GM23338 (cell line): ENCODE measurements around the gene GAS6. TPM values are rescaled to one million over a fixed set of nuclear protein-coding genes. Genes with fewer than 3 reads are reported as not detected.

ENCODE experiments used
- ATAC-seq: fragments of 200-7000 bp; cut with Tn5 transposase; 3 replicates; pipeline ENCODE4 v1.9.1; 2020
- DNase-seq: peaks from one replicate; pipeline ENCODE4 v3.0.0-alpha.2; 2015; ENCODE audit warnings: low spot score
- H2AFZ ChIP-seq: fragments of 200-600 bp; sonication (generic); 2 replicates; pipeline ENCODE4 v1.8.0; 2016; ENCODE audit warnings: antibody characterized with exemption, mild to moderate bottlenecking, moderate library complexity
- H3F3A ChIP-seq: fragments of 200-600 bp; sonication (generic); replicated peaks from 2 replicates; pipeline ENCODE4 v1.8.0; 2017; ENCODE audit warnings: antibody characterized with exemption, mixed run types, low read depth
- H3K27ac ChIP-seq: fragments of 200-600 bp; sonication (generic); 2 replicates; pipeline ENCODE4 v1.6.1; 2016; ENCODE audit warnings: low read depth
- H3K27me3 ChIP-seq: fragments of 200-600 bp; sonication (generic); 2 replicates; pipeline ENCODE4 v1.8.0; 2016; ENCODE audit warnings: mild to moderate bottlenecking, mixed run types, moderate library complexity; ENCODE audit not compliant: insufficient read depth
- H3K36me3 ChIP-seq: fragments of 200-600 bp; sonication (generic); 2 replicates; pipeline ENCODE4 v1.8.0; 2016; ENCODE audit warnings: mild to moderate bottlenecking; ENCODE audit not compliant: insufficient read depth
- H3K4me1 ChIP-seq: fragments of 200-600 bp; sonication (generic); 2 replicates; pipeline ENCODE4 v1.8.0; 2016; ENCODE audit warnings: mild to moderate bottlenecking, moderate library complexity; ENCODE audit not compliant: insufficient read depth
- H3K4me2 ChIP-seq: fragments of 200-600 bp; sonication (generic); 2 replicates; pipeline ENCODE4 v1.7.1; 2017; ENCODE audit warnings: mixed run types
- H3K4me3 ChIP-seq: fragments of 200-600 bp; sonication (generic); 2 replicates; pipeline ENCODE4 v1.6.1; 2016; ENCODE audit warnings: mixed run types
- H3K79me2 ChIP-seq: fragments of 200-600 bp; sonication (generic); replicated peaks from 2 replicates; pipeline ENCODE4 v1.8.0; 2017; ENCODE audit warnings: mild to moderate bottlenecking; ENCODE audit not compliant: insufficient read depth
- H3K9me2 ChIP-seq: fragments of 200-600 bp; sonication (generic); 2 replicates; pipeline ENCODE4 v1.8.0; 2017; ENCODE audit not compliant: insufficient read depth
- H4K20me1 ChIP-seq: fragments of 200-600 bp; sonication (generic); replicated peaks from 2 replicates; pipeline ENCODE4 v1.8.0; 2017; ENCODE audit warnings: mild to moderate bottlenecking; ENCODE audit not compliant: insufficient read depth
- H3K27ac Mint-ChIP-seq: 2 replicates; pipeline ENCODE4 v1.8.0; 2020; ENCODE audit warnings: inconsistent platforms, mild to moderate bottlenecking, moderate library complexity, mixed read lengths
- H3K27me3 Mint-ChIP-seq: 3 replicates; pipeline ENCODE4 v1.8.0; 2022; ENCODE audit warnings: low read depth, mild to moderate bottlenecking, moderate library complexity, mixed read lengths, inconsistent platforms; ENCODE audit not compliant: insufficient read depth, poor library complexity
- H3K36me3 Mint-ChIP-seq: 3 replicates; pipeline ENCODE4 v1.8.0; 2021; ENCODE audit warnings: low read depth, mild to moderate bottlenecking, inconsistent platforms, moderate library complexity, mixed read lengths
- H3K4me1 Mint-ChIP-seq: 3 replicates; pipeline ENCODE4 v1.8.0; 2020; ENCODE audit warnings: mild to moderate bottlenecking, inconsistent platforms, mixed read lengths
- H3K4me3 Mint-ChIP-seq: 3 replicates; pipeline ENCODE4 v1.8.0; 2021; ENCODE audit warnings: moderate library complexity, mild to moderate bottlenecking, inconsistent platforms, mixed read lengths
- H3K9me3 Mint-ChIP-seq: 3 replicates; pipeline ENCODE4 v1.8.0; 2020; ENCODE audit warnings: moderate library complexity, mild to moderate bottlenecking, inconsistent platforms, mixed read lengths
- CREB1 ChIP-seq: fragments of 250-450 bp; sonication (Bioruptor Pico); IDR thresholded peaks from 2 replicates; pipeline ENCODE4 v1.5.0; 2020; ENCODE audit warnings: low read depth, mild to moderate bottlenecking, moderate library complexity
- EZH2 ChIP-seq: fragments of 200-600 bp; sonication (generic); IDR thresholded peaks from one replicate; pipeline ENCODE4 v1.8.0; 2017; ENCODE audit warnings: antibody characterized with exemption, mild to moderate bottlenecking, low read depth; ENCODE audit not compliant: unreplicated experiment
- EZH2phosphoT487 ChIP-seq: fragments of 200-600 bp; sonication (generic); IDR thresholded peaks from one replicate; pipeline ENCODE4 v1.8.1; 2018; ENCODE audit warnings: antibody characterized with exemption; ENCODE audit not compliant: unreplicated experiment
- JUNB ChIP-seq: IDR thresholded peaks from one replicate; pipeline ENCODE4 v1.6.1; 2016; ENCODE audit warnings: antibody characterized with exemption; ENCODE audit not compliant: unreplicated experiment
- NANOG ChIP-seq: IDR thresholded peaks from 2 replicates; pipeline ENCODE4 v1.6.1; 2016; ENCODE audit warnings: antibody characterized with exemption, borderline replicate concordance
- POLR2AphosphoS5 ChIP-seq: IDR thresholded peaks from 2 replicates; pipeline ENCODE4 v1.6.1; 2016; ENCODE audit warnings: antibody characterized with exemption, low read depth
- STAT1 ChIP-seq: IDR thresholded peaks from one replicate; pipeline ENCODE4 v1.6.1; 2016; ENCODE audit warnings: antibody characterized with exemption; ENCODE audit not compliant: unreplicated experiment
- ZNF114 ChIP-seq: fragments of 250-450 bp; sonication (Bioruptor Pico); IDR thresholded peaks from 2 replicates; pipeline ENCODE4 v1.5.0; 2020; ENCODE audit warnings: mild to moderate bottlenecking, moderate library complexity
- ZNF331 ChIP-seq: fragments of 250-450 bp; sonication (Bioruptor Pico); IDR thresholded peaks from 2 replicates; pipeline ENCODE4 v1.5.0; 2020; ENCODE audit warnings: low read depth, mild to moderate bottlenecking, moderate library complexity
- polyA plus RNA-seq: library from polyadenylated mRNA; unstranded; fragments of >200 nt; fragmentation: Nextera tagmentation; extraction: Ambion mirVana; gene quantifications from 2 replicates; pipeline ENCODE4 v1.2.1, GENCODE V29; 2016
- total RNA-seq: library from RNA; depleted of rRNA; stranded (reverse); fragments of >200 nt; shearing (Covaris generic); gene quantifications from 2 replicates; pipeline ENCODE4 v1.2.3, GENCODE V29; 2014
- TF ChIP-seq, protein P1 (sequence below): fragments of 250-450 bp; sonication (Bioruptor Pico); IDR thresholded peaks from 2 replicates; pipeline ENCODE4 v1.5.0; 2020; ENCODE audit warnings: mild to moderate bottlenecking, moderate library complexity
- TF ChIP-seq, protein P2 (sequence below): IDR thresholded peaks from one replicate; pipeline ENCODE4 v1.6.1; 2018; ENCODE audit warnings: antibody characterized with exemption; ENCODE audit not compliant: unreplicated experiment
- TF ChIP-seq, protein P3 (sequence below), 2 experiments: fragments of 200-600 bp in 1 of 2; sonication (generic) in 1 of 2; conservative IDR thresholded peaks; 2 replicates each; pipeline versions ENCODE4 v1.5.1 to v1.6.1; 2016 to 2017; ENCODE audit warnings: antibody characterized with exemption in 2 of 2, low read depth in 2 of 2, mild to moderate bottlenecking in 2 of 2, moderate library complexity in 1 of 2
- TF ChIP-seq, protein P4 (sequence below): IDR thresholded peaks from 2 replicates; pipeline ENCODE4 v1.6.1; 2016; ENCODE audit warnings: antibody characterized with exemption

Gene GAS6
- total and polyA plus RNA-seq, 2 experiments from 2014 or later = 7.9 to 21.2 TPM

DNA sequence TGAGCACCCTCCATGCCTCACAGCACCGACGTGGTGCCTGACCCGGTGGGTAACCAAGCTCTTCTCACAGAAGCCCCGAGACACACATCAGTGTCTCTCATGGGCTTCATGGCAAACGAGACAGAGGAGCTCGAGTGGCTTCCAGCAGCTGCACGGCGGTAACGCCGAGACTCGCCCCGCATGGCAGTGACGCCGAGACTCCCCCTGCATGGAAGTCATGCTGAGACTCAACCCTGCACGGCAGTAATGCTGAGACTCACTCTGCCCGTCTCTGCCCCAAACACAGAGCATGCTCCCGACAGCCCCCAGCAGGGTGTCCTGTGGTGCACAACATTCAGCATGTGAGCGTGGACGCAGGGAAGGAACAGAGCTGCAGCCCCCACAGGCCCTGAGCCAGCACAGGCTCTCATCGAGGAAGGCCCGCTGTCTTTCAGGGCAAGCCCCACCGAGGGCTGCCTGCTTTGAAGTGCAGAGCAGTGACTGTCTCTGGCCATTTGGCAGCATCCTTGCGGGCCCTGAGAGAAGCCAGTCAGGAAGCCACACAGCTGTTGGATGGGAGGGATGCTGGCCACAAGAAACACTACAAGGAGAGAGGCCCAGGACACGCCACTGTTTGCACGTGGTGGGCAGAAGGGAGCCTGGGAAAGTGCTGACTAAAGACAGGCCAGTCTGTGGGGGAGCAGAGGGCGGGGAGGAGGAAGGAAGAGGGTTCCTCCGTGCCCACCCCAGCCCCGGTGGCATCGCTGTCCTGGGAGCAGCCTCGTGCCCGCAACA, 9.5 kb downstream of the GAS6 start:
- DNase-seq = no peak
- Histone ChIP-seq H2AFZ (no peak overlapping the region), H3K4me2 (no peak overlapping the region)

More for the DNA sequence above, 9.5 kb downstream of the GAS6 start:
- Histone ChIP-seq H3K36me3 (no peaks in the 10 kb centered on the region), H3K79me2 (peaks cover 24% of the 10 kb centered on the region; the same call in 1 of the 2 replicates), H3F3A (peaks cover 15% of the 10 kb centered on the region), H3K9me2 (no peaks in the 10 kb centered on the region; the same call in 1 of the 2 replicates), H3K27ac (no peak overlapping the region), H3K27me3 (no peaks in the 10 kb centered on the region), H4K20me1 (no peaks in the 10 kb centered on the region), H3K4me1 (peaks cover 3% of the 10 kb centered on the region; the same call in 1 of the 2 replicates), H3K4me3 (no peak overlapping the region)
- no peak for TF ChIP-seq EZH2
- TF ChIP-seq, protein P1, sequence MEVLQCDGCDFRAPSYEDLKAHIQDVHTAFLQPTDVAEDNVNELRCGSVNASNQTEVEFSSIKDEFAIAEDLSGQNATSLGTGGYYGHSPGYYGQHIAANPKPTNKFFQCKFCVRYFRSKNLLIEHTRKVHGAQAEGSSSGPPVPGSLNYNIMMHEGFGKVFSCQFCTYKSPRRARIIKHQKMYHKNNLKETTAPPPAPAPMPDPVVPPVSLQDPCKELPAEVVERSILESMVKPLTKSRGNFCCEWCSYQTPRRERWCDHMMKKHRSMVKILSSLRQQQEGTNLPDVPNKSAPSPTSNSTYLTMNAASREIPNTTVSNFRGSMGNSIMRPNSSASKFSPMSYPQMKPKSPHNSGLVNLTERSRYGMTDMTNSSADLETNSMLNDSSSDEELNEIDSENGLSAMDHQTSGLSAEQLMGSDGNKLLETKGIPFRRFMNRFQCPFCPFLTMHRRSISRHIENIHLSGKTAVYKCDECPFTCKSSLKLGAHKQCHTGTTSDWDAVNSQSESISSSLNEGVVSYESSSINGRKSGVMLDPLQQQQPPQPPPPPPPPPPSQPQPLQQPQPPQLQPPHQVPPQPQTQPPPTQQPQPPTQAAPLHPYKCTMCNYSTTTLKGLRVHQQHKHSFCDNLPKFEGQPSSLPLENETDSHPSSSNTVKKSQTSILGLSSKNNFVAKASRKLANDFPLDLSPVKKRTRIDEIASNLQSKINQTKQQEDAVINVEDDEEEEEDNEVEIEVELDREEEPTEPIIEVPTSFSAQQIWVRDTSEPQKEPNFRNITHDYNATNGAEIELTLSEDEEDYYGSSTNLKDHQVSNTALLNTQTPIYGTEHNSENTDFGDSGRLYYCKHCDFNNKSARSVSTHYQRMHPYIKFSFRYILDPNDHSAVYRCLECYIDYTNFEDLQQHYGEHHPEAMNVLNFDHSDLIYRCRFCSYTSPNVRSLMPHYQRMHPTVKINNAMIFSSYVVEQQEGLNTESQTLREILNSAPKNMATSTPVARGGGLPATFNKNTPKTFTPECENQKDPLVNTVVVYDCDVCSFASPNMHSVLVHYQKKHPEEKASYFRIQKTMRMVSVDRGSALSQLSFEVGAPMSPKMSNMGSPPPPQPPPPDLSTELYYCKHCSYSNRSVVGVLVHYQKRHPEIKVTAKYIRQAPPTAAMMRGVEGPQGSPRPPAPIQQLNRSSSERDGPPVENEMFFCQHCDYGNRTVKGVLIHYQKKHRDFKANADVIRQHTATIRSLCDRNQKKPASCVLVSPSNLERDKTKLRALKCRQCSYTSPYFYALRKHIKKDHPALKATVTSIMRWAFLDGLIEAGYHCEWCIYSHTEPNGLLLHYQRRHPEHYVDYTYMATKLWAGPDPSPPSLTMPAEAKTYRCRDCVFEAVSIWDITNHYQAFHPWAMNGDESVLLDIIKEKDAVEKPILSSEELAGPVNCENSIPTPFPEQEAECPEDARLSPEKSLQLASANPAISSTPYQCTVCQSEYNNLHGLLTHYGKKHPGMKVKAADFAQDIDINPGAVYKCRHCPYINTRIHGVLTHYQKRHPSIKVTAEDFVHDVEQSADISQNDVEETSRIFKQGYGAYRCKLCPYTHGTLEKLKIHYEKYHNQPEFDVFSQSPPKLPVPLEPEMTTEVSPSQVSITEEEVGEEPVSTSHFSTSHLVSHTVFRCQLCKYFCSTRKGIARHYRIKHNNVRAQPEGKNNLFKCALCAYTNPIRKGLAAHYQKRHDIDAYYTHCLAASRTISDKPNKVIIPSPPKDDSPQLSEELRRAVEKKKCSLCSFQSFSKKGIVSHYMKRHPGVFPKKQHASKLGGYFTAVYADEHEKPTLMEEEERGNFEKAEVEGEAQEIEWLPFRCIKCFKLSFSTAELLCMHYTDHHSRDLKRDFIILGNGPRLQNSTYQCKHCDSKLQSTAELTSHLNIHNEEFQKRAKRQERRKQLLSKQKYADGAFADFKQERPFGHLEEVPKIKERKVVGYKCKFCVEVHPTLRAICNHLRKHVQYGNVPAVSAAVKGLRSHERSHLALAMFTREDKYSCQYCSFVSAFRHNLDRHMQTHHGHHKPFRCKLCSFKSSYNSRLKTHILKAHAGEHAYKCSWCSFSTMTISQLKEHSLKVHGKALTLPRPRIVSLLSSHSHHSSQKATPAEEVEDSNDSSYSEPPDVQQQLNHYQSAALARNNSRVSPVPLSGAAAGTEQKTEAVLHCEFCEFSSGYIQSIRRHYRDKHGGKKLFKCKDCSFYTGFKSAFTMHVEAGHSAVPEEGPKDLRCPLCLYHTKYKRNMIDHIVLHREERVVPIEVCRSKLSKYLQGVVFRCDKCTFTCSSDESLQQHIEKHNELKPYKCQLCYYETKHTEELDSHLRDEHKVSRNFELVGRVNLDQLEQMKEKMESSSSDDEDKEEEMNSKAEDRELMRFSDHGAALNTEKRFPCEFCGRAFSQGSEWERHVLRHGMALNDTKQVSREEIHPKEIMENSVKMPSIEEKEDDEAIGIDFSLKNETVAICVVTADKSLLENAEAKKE (CRISPR knock-in tag) = no peak
- TF ChIP-seq STAT1 = no peak
- no peak for TF ChIP-seq POLR2AphosphoS5
- no peak for TF ChIP-seq ZNF331 (CRISPR knock-in tag)
- TF ChIP-seq NANOG = no peak
- TF ChIP-seq CREB1 (CRISPR knock-in tag) = no peak
- no peak for TF ChIP-seq ZNF114 (CRISPR knock-in tag)
- TF ChIP-seq, protein P2, sequence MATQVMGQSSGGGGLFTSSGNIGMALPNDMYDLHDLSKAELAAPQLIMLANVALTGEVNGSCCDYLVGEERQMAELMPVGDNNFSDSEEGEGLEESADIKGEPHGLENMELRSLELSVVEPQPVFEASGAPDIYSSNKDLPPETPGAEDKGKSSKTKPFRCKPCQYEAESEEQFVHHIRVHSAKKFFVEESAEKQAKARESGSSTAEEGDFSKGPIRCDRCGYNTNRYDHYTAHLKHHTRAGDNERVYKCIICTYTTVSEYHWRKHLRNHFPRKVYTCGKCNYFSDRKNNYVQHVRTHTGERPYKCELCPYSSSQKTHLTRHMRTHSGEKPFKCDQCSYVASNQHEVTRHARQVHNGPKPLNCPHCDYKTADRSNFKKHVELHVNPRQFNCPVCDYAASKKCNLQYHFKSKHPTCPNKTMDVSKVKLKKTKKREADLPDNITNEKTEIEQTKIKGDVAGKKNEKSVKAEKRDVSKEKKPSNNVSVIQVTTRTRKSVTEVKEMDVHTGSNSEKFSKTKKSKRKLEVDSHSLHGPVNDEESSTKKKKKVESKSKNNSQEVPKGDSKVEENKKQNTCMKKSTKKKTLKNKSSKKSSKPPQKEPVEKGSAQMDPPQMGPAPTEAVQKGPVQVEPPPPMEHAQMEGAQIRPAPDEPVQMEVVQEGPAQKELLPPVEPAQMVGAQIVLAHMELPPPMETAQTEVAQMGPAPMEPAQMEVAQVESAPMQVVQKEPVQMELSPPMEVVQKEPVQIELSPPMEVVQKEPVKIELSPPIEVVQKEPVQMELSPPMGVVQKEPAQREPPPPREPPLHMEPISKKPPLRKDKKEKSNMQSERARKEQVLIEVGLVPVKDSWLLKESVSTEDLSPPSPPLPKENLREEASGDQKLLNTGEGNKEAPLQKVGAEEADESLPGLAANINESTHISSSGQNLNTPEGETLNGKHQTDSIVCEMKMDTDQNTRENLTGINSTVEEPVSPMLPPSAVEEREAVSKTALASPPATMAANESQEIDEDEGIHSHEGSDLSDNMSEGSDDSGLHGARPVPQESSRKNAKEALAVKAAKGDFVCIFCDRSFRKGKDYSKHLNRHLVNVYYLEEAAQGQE = no peak
- no peak for TF ChIP-seq JUNB
- TF ChIP-seq, protein P3, sequence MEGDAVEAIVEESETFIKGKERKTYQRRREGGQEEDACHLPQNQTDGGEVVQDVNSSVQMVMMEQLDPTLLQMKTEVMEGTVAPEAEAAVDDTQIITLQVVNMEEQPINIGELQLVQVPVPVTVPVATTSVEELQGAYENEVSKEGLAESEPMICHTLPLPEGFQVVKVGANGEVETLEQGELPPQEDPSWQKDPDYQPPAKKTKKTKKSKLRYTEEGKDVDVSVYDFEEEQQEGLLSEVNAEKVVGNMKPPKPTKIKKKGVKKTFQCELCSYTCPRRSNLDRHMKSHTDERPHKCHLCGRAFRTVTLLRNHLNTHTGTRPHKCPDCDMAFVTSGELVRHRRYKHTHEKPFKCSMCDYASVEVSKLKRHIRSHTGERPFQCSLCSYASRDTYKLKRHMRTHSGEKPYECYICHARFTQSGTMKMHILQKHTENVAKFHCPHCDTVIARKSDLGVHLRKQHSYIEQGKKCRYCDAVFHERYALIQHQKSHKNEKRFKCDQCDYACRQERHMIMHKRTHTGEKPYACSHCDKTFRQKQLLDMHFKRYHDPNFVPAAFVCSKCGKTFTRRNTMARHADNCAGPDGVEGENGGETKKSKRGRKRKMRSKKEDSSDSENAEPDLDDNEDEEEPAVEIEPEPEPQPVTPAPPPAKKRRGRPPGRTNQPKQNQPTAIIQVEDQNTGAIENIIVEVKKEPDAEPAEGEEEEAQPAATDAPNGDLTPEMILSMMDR (conservative IDR thresholded peaks at IDR 0.05; ENCODE audit: low read depth in 2 of 2) = no peak
- TF ChIP-seq, protein P4, sequence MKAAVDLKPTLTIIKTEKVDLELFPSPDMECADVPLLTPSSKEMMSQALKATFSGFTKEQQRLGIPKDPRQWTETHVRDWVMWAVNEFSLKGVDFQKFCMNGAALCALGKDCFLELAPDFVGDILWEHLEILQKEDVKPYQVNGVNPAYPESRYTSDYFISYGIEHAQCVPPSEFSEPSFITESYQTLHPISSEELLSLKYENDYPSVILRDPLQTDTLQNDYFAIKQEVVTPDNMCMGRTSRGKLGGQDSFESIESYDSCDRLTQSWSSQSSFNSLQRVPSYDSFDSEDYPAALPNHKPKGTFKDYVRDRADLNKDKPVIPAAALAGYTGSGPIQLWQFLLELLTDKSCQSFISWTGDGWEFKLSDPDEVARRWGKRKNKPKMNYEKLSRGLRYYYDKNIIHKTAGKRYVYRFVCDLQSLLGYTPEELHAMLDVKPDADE = no peak
- TF ChIP-seq EZH2phosphoT487 = no peak
- peaks cover 5% of the 10 kb centered on the region for H3K36me3 Mint-ChIP-seq
- H3K4me1 Mint-ChIP-seq = peaks cover 45% of the 10 kb centered on the region
- H3K27ac Mint-ChIP-seq = no peak overlapping the region; the same call in 1 of the 2 replicates
- peaks cover 16% of the 10 kb centered on the region for H3K27me3 Mint-ChIP-seq
- no peaks in the 10 kb centered on the region; the same call in 2 of the 3 replicates for H3K9me3 Mint-ChIP-seq
- peak; percentile 60 for ATAC-seq
- no peak overlapping the region for H3K4me3 Mint-ChIP-seq
